GM12801 (cell line): Measurements from ENCODE around the gene WWOX.

ENCODE experiments used
- TF ChIP-seq, protein P1 (sequence below): IDR thresholded peaks from one replicate; pipeline ENCODE4 v1.5.1; 2011; ENCODE audit warnings: control low read depth; ENCODE audit not compliant: insufficient read length; ENCODE audit errors: extremely low read depth

WWOX gene

DNA sequence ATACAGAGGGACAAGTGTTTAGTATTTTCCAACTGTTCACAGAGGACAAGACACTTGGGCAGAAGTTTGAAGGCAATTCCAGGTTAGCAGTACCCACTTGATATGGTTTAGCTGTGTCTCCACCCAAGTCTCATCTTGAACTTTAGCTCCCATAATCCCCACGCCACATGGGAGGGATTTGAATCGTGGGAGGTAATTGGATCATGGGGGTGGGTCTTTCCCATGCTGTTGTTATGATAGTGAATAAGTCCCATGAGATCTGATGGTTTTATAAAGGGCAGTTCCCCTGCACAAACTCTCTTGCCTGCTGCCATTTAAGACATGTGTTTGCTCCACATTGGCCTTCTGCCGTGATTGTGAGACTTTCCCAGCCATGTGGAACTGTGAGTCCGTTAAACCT lies 832.2 kb downstream of the WWOX start:
- TF ChIP-seq, protein P1, sequence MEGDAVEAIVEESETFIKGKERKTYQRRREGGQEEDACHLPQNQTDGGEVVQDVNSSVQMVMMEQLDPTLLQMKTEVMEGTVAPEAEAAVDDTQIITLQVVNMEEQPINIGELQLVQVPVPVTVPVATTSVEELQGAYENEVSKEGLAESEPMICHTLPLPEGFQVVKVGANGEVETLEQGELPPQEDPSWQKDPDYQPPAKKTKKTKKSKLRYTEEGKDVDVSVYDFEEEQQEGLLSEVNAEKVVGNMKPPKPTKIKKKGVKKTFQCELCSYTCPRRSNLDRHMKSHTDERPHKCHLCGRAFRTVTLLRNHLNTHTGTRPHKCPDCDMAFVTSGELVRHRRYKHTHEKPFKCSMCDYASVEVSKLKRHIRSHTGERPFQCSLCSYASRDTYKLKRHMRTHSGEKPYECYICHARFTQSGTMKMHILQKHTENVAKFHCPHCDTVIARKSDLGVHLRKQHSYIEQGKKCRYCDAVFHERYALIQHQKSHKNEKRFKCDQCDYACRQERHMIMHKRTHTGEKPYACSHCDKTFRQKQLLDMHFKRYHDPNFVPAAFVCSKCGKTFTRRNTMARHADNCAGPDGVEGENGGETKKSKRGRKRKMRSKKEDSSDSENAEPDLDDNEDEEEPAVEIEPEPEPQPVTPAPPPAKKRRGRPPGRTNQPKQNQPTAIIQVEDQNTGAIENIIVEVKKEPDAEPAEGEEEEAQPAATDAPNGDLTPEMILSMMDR: no peak

DNA sequence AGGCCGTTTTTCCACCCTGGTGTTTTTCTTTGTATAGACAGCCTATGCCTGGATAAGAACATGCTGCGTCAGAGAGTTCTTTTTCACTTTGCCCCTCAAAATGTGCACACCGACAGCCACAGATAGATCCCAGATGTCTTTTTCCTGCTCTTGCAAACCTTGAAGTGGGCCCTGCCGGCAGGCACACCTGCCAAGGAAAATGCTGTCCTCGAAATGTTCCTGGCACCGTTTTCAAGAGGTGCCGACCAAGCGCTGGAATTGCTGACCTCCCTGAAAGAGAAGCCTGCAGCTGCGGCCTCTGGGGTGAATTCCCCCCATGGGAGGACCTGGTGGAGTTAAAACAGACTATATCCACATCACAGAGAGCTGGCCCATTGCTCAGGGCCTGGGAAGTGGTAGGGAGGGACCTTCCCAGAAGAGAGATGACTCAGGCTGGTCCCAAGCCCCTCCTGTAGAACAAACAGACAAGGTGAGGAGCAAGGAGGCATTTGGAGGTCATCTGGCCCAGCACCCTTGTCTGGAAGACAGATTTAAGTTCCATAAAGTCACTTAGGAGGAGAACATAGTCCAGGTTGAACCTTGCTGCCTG lies 833.0 kb downstream of the WWOX start:
- TF ChIP-seq, protein P1: no peak

DNA sequence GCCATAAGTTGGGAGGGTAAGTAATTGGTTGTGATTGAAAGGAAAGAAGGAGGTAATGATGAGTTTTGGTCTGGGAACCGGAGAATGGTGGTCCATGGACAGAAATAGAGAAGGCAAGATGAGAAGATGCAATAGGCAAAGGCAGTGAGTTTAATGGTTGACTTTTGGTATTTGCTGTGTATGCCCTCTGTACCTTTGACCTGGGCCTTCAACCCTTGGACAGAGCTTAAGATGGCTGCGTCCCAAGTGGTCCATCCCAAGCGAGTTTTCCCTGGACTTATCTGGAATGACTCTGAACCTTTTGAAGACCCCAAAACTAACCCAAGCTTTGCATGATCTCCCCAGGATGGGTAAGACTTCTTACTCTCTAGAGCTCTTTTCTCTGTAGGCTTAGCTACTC lies 836.6 kb downstream of the WWOX start:
- TF ChIP-seq, protein P1: no peak

DNA sequence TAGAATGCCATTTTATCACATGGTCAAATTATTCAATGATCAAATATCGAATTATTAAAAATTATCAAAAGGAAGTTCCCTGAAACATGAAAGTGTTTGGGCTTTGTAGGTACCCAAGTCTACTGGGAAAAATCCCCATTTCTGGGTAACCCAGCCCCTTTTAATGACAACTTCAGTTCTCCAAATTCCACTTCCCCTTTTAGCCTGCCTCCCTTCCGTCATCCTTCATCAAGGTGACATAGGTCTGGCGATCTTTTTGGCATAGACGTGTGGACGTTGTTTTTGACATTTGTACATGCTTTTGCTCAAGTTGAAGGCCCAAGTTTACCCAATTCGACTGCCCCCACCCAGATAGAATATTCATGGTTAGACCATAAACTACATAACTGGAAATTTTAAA lies 840.1 kb downstream of the WWOX start:
- TF ChIP-seq, protein P1: no peak

DNA sequence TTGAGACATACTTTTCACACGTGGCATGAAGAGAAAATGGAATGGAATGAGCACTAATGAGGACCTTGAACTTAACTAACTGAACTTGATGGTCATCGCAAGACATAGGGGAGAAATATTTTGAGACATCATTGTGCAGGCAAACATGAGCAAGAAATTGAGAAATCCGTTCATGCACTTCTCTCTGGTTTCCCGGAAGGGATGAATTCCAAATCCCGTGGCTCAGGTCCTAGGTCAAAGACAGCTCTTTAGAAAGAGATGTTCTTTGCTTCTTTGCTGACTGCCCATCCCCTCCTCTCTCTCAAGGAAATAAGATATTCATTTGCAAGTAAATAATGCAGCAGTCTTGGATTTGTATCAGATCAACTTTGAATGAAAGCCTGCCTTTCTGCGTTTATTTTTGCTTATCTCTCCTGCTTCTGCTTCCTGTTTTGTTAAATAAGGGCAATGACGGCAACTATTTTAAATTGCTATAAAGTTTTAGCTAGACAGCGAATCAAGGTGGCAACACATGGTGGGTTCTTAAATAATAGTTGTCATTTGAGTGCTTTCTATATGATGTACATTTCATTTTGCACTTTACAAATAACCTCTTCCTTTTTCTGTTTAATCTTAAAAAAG lies 843.3 kb downstream of the WWOX start:
- TF ChIP-seq, protein P1: no peak

DNA sequence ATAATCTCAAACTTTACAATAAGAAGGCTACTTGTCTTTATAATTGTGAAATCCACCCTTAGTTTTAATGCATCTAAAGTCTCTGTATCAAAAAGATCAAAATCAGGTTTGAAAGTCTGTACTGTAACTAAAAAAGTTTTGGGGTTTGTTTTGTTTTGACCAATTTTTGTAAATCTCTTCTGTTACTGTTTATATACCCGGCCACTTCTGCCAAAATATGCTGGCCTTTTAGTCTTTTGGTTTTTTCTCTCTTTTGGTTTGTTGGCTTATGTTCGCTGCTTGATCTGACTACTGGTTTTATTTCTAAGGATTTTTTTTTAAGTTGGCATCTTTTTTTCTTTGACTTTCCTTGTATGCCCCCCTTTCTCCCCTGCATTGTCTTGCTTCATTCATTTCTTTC lies 845.9 kb downstream of the WWOX start:
- TF ChIP-seq, protein P1: no peak

DNA sequence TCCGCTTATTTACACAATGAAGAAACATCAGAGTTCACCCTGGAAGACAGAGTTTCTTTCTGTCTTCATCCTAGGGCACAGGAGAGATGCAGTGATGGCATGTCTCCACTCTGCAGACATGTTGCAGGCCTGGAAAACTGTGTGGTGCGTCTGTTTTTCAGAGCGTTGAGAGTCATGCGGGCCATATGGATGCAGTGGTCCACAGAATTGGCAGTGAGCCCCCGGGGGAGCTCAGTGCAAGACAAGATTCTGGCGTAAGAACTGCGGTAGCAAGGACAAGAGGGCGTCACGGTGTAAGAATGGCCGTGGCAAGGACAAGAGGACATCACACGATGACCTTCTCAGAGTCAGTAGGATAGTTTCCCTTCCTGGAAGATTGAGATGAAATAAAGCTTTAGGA lies 847.1 kb downstream of the WWOX start:
- TF ChIP-seq, protein P1: no peak
